HG03575 (cell line): ENCODE results near the gene LCE7A.

Experiments
- ATAC-seq: cut with Tn5 transposase; IDR thresholded peaks from one replicate; pipeline ENCODE4 v1.9.1; 2021; ENCODE audit not compliant: unreplicated experiment, insufficient number of reproducible peaks, low FRiP score; ENCODE audit errors: extremely low read depth

LCE7A gene

GRCh38 chr1:152878042-152878441, 18.2 kb downstream of the LCE7A start, which contains the start of gene SMCP:
SMCP (plus strand) TSS chr1:152878322; CDS start chr1:152884423, 6,101 bp downstream.
- ATAC-seq = no peak

GRCh38 chr1:152879559-152880198, 19.9 kb downstream of the LCE7A start:
- ATAC-seq = no peak

DNA sequence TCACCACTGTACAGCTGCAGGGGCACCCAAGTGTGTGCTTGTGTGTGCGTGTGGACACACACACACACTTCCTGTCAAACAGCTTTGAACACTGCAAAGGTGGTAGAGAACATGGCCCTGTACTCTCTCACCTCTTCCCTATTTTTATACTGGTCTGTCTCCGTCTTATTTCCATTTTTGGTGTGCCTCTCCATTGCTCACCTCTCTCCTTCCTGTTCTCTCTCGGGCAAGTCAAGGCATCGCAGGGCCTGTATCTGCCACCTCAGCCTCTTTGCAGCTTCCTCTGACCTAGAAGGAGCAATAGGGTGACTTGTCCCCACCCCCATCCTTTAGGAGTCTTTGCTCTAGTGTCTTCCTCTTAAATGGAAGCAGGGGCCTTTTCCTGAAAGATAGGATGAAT, 20.5 kb downstream of the LCE7A start:
- no peak for ATAC-seq

DNA sequence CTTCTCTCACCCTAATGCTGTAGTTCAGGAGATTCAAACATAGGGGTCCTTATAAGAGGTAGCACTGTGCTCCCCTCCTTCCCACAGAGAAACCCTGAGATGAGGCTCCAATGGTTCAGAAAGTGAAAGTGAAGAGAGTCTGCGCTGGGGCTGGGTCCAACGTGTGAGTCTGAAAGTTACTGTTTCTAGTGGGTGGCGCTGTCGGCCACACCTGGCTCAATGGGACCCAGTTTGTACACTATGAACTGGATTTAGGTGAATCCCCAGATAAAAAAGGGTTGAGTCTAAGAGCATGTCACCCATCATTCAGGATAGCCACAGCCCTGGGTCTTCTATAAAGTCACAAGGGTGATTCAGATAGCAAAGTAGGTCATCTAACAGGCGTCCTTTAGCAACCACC, 21.1 kb downstream of the LCE7A start:
- ATAC-seq = no peak

GRCh38 chr1:152884085-152884484, 24.3 kb downstream of the LCE7A start:
- ATAC-seq = no peak

DNA sequence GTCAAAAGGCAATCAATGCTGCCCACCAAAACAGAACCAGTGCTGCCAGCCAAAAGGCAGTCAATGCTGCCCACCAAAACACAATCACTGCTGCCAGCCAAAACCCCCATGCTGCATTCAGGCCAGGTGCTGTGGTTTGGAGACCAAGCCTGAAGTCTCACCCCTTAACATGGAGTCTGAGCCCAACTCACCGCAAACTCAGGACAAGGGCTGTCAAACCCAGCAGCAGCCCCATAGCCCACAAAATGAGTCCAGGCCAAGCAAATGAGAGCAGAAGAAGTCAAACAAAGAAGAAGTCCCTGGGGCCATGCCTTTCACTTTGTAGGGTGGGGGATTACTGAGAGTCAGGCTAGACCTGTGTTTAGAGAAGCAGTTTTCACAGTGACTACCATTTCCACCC, 24.7 kb downstream of the LCE7A start:
- no peak for ATAC-seq

- no peak for ATAC-seq
Measured at GRCh38 chr1:152884966-152885624, 25.3 kb downstream of the LCE7A start.

DNA sequence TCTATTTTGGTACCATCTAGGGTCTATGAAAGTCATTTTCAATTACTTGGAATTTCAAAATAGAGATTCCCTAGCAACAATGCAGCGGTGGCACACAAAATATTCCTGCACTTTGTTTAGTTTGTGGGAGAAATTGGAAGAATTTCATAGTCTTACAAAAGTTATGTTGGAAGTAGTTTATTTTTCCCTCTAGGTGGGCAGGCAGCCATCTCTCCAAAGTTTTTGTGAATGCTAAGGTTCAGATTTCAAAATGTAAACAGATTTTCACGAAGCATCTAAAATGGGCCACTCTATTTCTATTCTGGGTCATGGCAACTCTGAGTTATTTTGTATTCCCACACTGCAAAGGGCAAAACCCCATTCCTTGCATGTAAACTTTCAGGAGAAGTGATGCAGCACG, 26.3 kb downstream of the LCE7A start:
- no peak for ATAC-seq

DNA sequence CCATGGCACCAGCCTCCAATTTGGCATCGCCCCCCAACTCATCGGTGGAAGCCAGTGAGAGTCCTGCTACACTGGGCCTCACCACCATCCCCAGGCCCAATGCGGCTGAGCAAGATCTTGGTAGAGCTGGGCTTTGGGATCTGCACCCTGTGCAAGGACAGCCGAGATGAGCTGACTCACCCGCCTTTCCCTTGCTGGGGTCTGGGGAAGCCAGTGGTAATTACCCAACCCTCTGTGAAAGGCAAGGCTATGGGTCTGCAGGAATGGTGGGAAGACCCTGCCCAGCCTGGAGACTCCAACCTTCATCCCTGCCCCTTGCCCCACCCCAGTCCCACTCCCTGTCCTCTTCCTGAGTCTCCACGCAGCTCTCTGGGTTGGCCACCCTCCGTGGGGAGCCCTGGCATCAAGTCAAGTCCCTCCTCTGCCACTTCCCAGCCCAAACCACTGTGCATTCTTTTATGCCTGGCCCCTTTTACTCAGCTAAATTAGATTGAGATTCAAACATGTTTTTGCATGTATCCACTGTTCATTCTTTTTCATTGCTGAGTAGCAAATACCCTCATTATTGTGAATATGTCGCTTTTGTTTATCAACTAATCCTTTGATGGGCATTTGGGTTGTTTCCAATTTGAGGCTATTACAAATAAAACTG, 27.1 kb downstream of the LCE7A start:
- ATAC-seq = no peak

DNA sequence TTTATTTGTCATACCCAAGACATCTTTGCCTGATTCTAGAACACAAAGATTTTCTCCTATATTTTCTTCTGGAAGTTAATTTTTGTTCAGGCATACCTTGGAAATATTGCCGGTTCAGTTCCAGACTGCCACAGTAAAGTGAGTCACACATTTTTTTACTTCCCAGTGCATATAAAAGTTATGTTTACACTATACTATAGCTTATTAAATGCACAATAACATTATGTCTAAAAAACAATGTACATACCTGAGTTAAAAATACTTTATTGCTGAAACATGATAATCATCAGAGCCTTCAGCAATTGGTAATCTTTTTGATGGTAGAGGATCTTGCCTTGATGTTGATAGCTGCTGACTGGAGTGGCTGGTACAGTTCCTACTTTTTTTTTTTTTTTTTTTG, 28.3 kb downstream of the LCE7A start:
- ATAC-seq = no peak

DNA sequence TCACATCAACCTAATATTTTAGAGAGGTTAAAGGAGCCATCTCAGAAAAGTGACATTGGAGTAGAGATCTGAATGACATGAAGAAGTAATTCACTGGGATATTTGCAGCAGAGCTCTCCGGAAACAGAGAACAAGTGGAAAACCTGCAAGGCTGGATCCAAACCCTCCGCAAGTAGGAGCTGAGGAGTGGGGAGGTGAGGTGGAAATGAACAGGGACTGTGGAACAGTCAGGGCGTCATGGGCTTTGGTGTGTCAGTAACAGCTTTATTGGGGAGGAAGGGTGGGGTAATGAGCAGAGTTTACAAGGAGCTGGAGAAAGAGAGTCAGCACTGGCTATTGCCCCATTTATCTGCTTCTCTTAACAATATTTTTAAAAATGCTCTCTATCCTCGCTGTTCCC, 39.2 kb downstream of the LCE7A start:
- ATAC-seq = no peak

DNA sequence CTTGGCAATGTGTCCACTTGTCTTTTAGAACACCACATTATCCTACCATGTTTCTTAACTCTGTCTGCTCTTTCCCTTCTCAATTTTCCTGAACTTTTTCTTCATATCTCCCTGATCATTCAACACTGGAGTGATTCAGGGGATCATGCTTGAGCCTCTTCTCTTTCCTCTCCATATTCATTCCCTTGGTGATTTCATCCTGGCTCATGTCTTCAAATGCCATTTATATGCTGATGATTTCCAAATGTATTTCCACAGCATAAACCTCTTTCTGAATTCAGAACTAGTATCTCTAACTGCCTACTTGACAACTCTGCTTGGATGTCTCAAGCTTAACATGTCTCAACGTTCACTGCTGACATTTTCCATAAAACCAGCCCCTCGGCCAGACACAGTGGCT, 40.1 kb downstream of the LCE7A start:
- ATAC-seq = no peak

DNA sequence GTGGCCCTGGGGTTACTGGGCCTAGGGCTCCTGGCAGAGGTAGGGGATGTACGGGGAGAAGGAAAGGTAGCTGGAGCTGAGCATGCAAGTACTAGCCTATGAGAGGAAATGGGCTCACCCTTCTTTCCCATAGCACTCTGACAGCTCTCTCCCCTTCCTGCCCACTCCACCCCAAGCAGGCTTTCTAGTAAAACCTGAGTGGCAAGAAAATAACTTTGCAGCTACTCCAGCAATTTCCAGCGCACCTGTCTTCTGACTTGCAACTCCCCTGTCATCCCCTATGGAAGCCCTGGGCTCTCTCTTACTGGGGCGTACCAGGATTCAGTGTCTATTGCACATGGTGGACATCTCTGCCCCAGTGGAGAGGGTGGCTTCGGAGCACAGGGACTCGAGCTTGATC, 41.8 kb downstream of the LCE7A start:
- ATAC-seq = no peak

DNA sequence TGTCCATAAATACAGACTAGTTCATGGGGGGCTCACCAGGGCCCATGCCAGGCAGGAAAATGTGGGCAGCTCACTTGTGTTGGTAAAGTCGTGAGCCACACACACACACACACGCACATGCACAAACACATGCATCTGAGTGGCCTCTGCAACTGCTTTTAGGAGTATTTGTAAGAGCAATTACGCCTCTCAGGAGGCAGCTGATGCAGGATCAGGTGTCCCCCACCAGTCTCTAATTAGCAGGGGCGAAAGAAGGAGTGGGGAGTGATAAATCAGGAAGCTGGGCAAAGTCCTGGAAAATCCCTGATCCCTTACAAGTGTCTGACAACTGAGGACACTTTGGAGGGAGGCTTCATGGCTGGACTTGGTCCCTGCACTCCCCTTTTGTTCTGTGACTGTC, 42.8 kb downstream of the LCE7A start:
- ATAC-seq = no peak

- no peak for ATAC-seq
Measured at GRCh38 chr1:152904688-152905440, 45.1 kb downstream of the LCE7A start.

GRCh38 chr1:152906023-152906565, 46.3 kb downstream of the LCE7A start:
- ATAC-seq = no peak

- ATAC-seq = no peak
Measured at GRCh38 chr1:152907686-152908601, 48.1 kb downstream of the LCE7A start, which contains the start of gene IVL. IVL (plus strand) TSS chr1:152908546; CDS start chr1:152909798, 1,252 bp downstream.

- ATAC-seq = no peak
Measured at GRCh38 chr1:152909206-152909605, 49.4 kb downstream of the LCE7A start.
